Neural cell (in vitro differentiated cells): ENCODE measurements around the gene MLLT10. TPM values are rescaled to one million over a fixed set of nuclear protein-coding genes. Genes with fewer than 3 reads are reported as not detected.

Experiments used
- H2AFZ ChIP-seq: fragments of 200-600, 300-800 bp; sonication (generic), shearing (Covaris generic); 2 replicates; pipeline ENCODE4 v1.6.0; 2014; ENCODE audit warnings: low read depth, mild to moderate bottlenecking, antibody characterized with exemption, low read length, moderate library complexity
- H3F3A ChIP-seq: fragments of 200-600 bp; shearing (Covaris generic); 2 replicates; pipeline ENCODE4 v1.6.1; 2016; ENCODE audit warnings: mild to moderate bottlenecking, moderate library complexity, mixed read lengths, antibody characterized with exemption, low read length; ENCODE audit not compliant: insufficient read depth, poor library complexity, severe bottlenecking
- H3K27ac ChIP-seq: fragments of 200-600, 300-800 bp; sonication (generic), shearing (Covaris generic); 2 replicates; pipeline ENCODE4 v1.5.1; 2014; ENCODE audit warnings: mild to moderate bottlenecking, low read length, moderate library complexity
- H3K27me3 ChIP-seq: fragments of 300-800, 200-600 bp; sonication (generic), shearing (Covaris generic); 2 replicates; pipeline ENCODE4 v1.6.0; 2014; ENCODE audit warnings: mild to moderate bottlenecking, low read depth, low read length, moderate library complexity; ENCODE audit not compliant: insufficient read depth
- H3K36me3 ChIP-seq: fragments of 300-800, 200-600 bp; sonication (generic), shearing (Covaris generic); 2 replicates; pipeline ENCODE4 v1.5.1; 2014; ENCODE audit warnings: mild to moderate bottlenecking, antibody characterized with exemption, low read length, moderate library complexity; ENCODE audit not compliant: insufficient read depth
- H3K4me2 ChIP-seq: fragments of 300-800, 200-600 bp; sonication (generic), shearing (Covaris generic); 2 replicates; pipeline ENCODE4 v1.6.0; 2014; ENCODE audit warnings: mild to moderate bottlenecking, low read length
- H3K4me3 ChIP-seq: fragments of 300-800, 200-600 bp; sonication (generic), shearing (Covaris generic); 2 replicates; pipeline ENCODE4 v1.5.1; 2014; ENCODE audit warnings: mild to moderate bottlenecking, low read length, moderate library complexity
- H3K79me2 ChIP-seq: fragments of 200-600 bp; shearing (Covaris generic); replicated peaks from 2 replicates; pipeline ENCODE4 v1.6.0; 2014; ENCODE audit warnings: mild to moderate bottlenecking, low read length, moderate library complexity; ENCODE audit not compliant: insufficient read depth
- H3K9ac ChIP-seq: fragments of 300-800, 200-600 bp; sonication (generic), shearing (Covaris generic); 2 replicates; pipeline ENCODE4 v1.6.1; 2016; ENCODE audit warnings: mild to moderate bottlenecking, low read length, mixed read lengths
- H3K9me2 ChIP-seq: fragments of 200-600 bp; shearing (Covaris generic); 2 replicates; pipeline ENCODE4 v1.6.1; 2016; ENCODE audit warnings: mild to moderate bottlenecking, low read length, mixed read lengths; ENCODE audit not compliant: insufficient read depth
- H3K9me3 ChIP-seq: fragments of 200-600, 300-800 bp; sonication (generic), shearing (Covaris generic); 2 replicates; pipeline ENCODE4 v1.6.1; 2016; ENCODE audit warnings: mild to moderate bottlenecking, mixed run types, low read length, moderate library complexity, mixed read lengths
- H4K20me1 ChIP-seq: fragments of 200-600 bp; shearing (Covaris generic); 2 replicates; pipeline ENCODE4 v1.6.1; 2016; ENCODE audit warnings: mild to moderate bottlenecking, mixed run types; ENCODE audit not compliant: insufficient read depth
- CTCF ChIP-seq: fragments of 450-650 bp; IDR thresholded peaks from 2 replicates; pipeline ENCODE4 v1.5.1; 2014; ENCODE audit warnings: antibody characterized with exemption, mild to moderate bottlenecking, moderate library complexity; ENCODE audit not compliant: poor library complexity, severe bottlenecking
- EP300 ChIP-seq: fragments of 450-650 bp; conservative IDR thresholded peaks from 2 replicates; pipeline ENCODE4 v1.6.1; 2014; ENCODE audit warnings: antibody characterized with exemption, mild to moderate bottlenecking, moderate library complexity; ENCODE audit not compliant: poor library complexity, severe bottlenecking
- EZH2 ChIP-seq: fragments of 200-600, 300-800 bp; shearing (Covaris generic), sonication (generic); IDR thresholded peaks from 2 replicates; pipeline ENCODE4 v1.6.1; 2014; ENCODE audit warnings: antibody characterized with exemption, low read length, borderline replicate concordance, mild to moderate bottlenecking; ENCODE audit not compliant: insufficient read depth, poor library complexity, severe bottlenecking
- MXI1 ChIP-seq: fragments of 450-650 bp; conservative IDR thresholded peaks from 2 replicates; pipeline ENCODE4 v1.6.1; 2014; ENCODE audit warnings: antibody characterized with exemption, mild to moderate bottlenecking; ENCODE audit not compliant: poor library complexity, severe bottlenecking
- POLR2AphosphoS5 ChIP-seq: IDR thresholded peaks from 2 replicates; pipeline ENCODE4 v1.6.1; 2012
- RAD21 ChIP-seq: fragments of 450-650 bp; conservative IDR thresholded peaks from 2 replicates; pipeline ENCODE4 v1.6.1; 2014; ENCODE audit warnings: antibody characterized with exemption, mild to moderate bottlenecking, moderate library complexity
- REST ChIP-seq: IDR thresholded peaks from 2 replicates; pipeline ENCODE4 v1.6.1; 2012; ENCODE audit warnings: borderline replicate concordance
- SMC3 ChIP-seq: fragments of 450-650 bp; conservative IDR thresholded peaks from 2 replicates; pipeline ENCODE4 v1.6.1; 2014; ENCODE audit warnings: antibody characterized with exemption, mild to moderate bottlenecking, moderate library complexity; ENCODE audit not compliant: poor library complexity
- TAF1 ChIP-seq: IDR thresholded peaks from 2 replicates; pipeline ENCODE4 v1.6.1; 2012; ENCODE audit warnings: low read depth
- polyA plus RNA-seq: library from polyadenylated mRNA; depleted of rRNA; stranded (reverse); fragments of >200 nt; gene quantifications from 2 replicates; pipeline ENCODE4 v1.2.3, GENCODE V29; 2014

The MLLT10 gene
- polyA plus RNA-seq, 1 donor from 2014 or later = 31.0 TPM

- no peak overlapping the region for H3K27ac ChIP-seq
- no peaks in the 10 kb centered on the region for H3F3A ChIP-seq
- no peaks in the 10 kb centered on the region for H3K36me3 ChIP-seq
- no peaks in the 10 kb centered on the region for H3K9me2 ChIP-seq
- H3K4me2 ChIP-seq = no peak overlapping the region
- H3K27me3 ChIP-seq = no peaks in the 10 kb centered on the region
- TF ChIP-seq EP300 (no peak), REST (no peak), MXI1 (no peak), SMC3 (no peak), POLR2AphosphoS5 (no peak)
- H3K9me3 ChIP-seq = no peaks in the 10 kb centered on the region
- H3K4me3 ChIP-seq = no peak overlapping the region
- H4K20me1 ChIP-seq = no peaks in the 10 kb centered on the region
- H2AFZ ChIP-seq = no peak overlapping the region
- H3K9ac ChIP-seq = no peak overlapping the region
- no peaks in the 10 kb centered on the region for H3K79me2 ChIP-seq
Observed at GRCh38 chr10:21673668-21674067, 139.6 kb downstream of the MLLT10 start.

GRCh38 chr10:21675157-21675796 is 141.2 kb downstream of the MLLT10 start:
- H3F3A ChIP-seq = no peaks in the 10 kb centered on the region
- H2AFZ ChIP-seq = no peak overlapping the region
- H3K9me3 ChIP-seq = no peaks in the 10 kb centered on the region
- H3K27me3 ChIP-seq = no peaks in the 10 kb centered on the region
- TF ChIP-seq POLR2AphosphoS5 = no peak
- TF ChIP-seq EZH2 = no peak
- no peak for TF ChIP-seq RAD21
- TF ChIP-seq CTCF = peak; percentile 33
- no peaks in the 10 kb centered on the region for H3K36me3 ChIP-seq
- H4K20me1 ChIP-seq = no peaks in the 10 kb centered on the region
- H3K4me2 ChIP-seq = no peak overlapping the region
- no peak overlapping the region for H3K4me3 ChIP-seq
- no peaks in the 10 kb centered on the region for H3K9me2 ChIP-seq
- no peak overlapping the region for H3K27ac ChIP-seq
- H3K9ac ChIP-seq = no peak overlapping the region
- H3K79me2 ChIP-seq = no peaks in the 10 kb centered on the region

GRCh38 chr10:21677551-21677950 is 143.5 kb downstream of the MLLT10 start:
- Histone ChIP-seq H3K9me3 (no peaks in the 10 kb centered on the region), H3K9ac (no peak overlapping the region), H3K27ac (no peak overlapping the region), H4K20me1 (no peaks in the 10 kb centered on the region), H2AFZ (no peak overlapping the region), H3K9me2 (no peaks in the 10 kb centered on the region), H3K4me3 (no peak overlapping the region), H3K27me3 (no peaks in the 10 kb centered on the region), H3F3A (no peaks in the 10 kb centered on the region), H3K79me2 (no peaks in the 10 kb centered on the region), H3K4me2 (no peak overlapping the region), H3K36me3 (no peaks in the 10 kb centered on the region)
- TF ChIP-seq EP300 (no peak), EZH2 (no peak), POLR2AphosphoS5 (no peak), SMC3 (no peak), MXI1 (no peak), REST (no peak), TAF1 (no peak), CTCF (no peak), RAD21 (no peak)
